Ovary (tissue), 9 donors: Measurements from ENCODE around the gene NMT1. TPM values are rescaled to one million over a fixed set of nuclear protein-coding genes. Genes with fewer than 3 reads are reported as not detected.

Source experiments
- DNase-seq, 5 donors: peaks; one replicate each; pipeline ENCODE4 v3.0.0-alpha.2; 2019 to 2020
- H3K27ac ChIP-seq, 2 donors: fragments of 200-600 bp; one replicate each; pipeline versions ENCODE4 v1.5.1 to v1.8.0; 2019 to 2022
- H3K27me3 ChIP-seq: fragments of 200-600 bp; one replicate; pipeline ENCODE4 v1.8.0; 2022
- H3K36me3 ChIP-seq: fragments of 200-600 bp; sonication (generic); one replicate; pipeline ENCODE4 v1.5.1; 2019
- H3K4me1 ChIP-seq: one replicate; pipeline ENCODE4 v1.8.1; 2013; ENCODE audit warnings: mild to moderate bottlenecking, moderate library complexity; ENCODE audit not compliant: insufficient read depth
- H3K4me3 ChIP-seq: fragments of 200-600 bp; sonication (generic); one replicate; pipeline ENCODE4 v1.5.1; 2017
- H3K9me3 ChIP-seq, 2 donors: fragments of 200-600 bp in 1 of 2; sonication (generic) in 1 of 2; one replicate each; pipeline versions ENCODE4 v1.5.1 to v1.8.1; 2013 to 2019; ENCODE audit warnings: mild to moderate bottlenecking in 1 of 2, moderate library complexity in 1 of 2
- EP300 ChIP-seq: sonication (generic); formaldehyde crosslinking; IDR thresholded peaks from one replicate; pipeline ENCODE4 v1.6.1; 2017; ENCODE audit warnings: antibody characterized with exemption
- POLR2A ChIP-seq: fragments of 450-650 bp; IDR thresholded peaks from one replicate; pipeline ENCODE4 v1.6.1; 2017; ENCODE audit warnings: antibody characterized with exemption, mild to moderate bottlenecking, moderate library complexity
- WGBS, 3 donors: extraction: QIAGEN DNeasy Blood & Tissue Kit in 1 of 3; methylation state at CpG; one replicate each; pipeline versions ENCODE4 v1.1.5 to v1.1.7; 2013 to 2017; 5-methylcytosine and 5-hydroxymethylcytosine counted together
- intact Hi-C, 4 donors: fragments of 100-400 bp; cut with DNase I; formaldehyde crosslinking; loops; one replicate each; pipeline versions ENCODE4 v1.11.0 to v1.15.1; 2022 to 2023
- polyA plus RNA-seq, 2 donors: library from polyadenylated mRNA; stranded (reverse); fragments of 200-250 nt in 1 of 2; fragments of 350-450 nt in 1 of 2; fragmentation: Illumina TruSeq in 1 of 2; extraction: RNeasy Lipid Tissue Mini Kit (QIAGEN cat#74804) in 1 of 2; gene quantifications; one replicate each; pipeline ENCODE4 v1.2.3, GENCODE V29; 2013 to 2014
- total RNA-seq, 7 donors: library from RNA; depleted of rRNA in 2 of 7; stranded (reverse); fragments of >200 nt in 2 of 7; fragmentation: NEBNext Ultra II Directional in 3 of 7; extraction: Animal tissue kit (Norgen Biotek cat#: 25700) in 3 of 7; gene quantifications; one replicate each; pipeline versions ENCODE4 v1.1.0 to v1.2.4, GENCODE V29; 2016 to 2023
- TF ChIP-seq, protein P1 (sequence below), 3 donors: fragments of 450-650 bp in 2 of 3; fragments of 200-600 bp in 1 of 3; IDR thresholded peaks; one replicate each; pipeline versions ENCODE4 v1.5.1 to v1.8.0; 2016 to 2022; ENCODE audit warnings: antibody characterized with exemption in 3 of 3, mild to moderate bottlenecking in 1 of 3
- donor health status: DM: no; HTN: no; CAD: no; lungs with moderate emphysema.
- donor health status: DM: no; HTN: no; CAD: no.
- donor health status: Bipolar disorder and iron deficiency.
- donor health status: DM: yes; HTN: yes; CAD: no.
- donor health status: DM: no; HTN: no; CAD: no.
- donor health status: DM: yes; HTN: yes; CAD: no.

Gene NMT1
- total and polyA plus RNA-seq, 9 donors, result 23.0 to 91.4 (median 76.2) TPM

DNA sequence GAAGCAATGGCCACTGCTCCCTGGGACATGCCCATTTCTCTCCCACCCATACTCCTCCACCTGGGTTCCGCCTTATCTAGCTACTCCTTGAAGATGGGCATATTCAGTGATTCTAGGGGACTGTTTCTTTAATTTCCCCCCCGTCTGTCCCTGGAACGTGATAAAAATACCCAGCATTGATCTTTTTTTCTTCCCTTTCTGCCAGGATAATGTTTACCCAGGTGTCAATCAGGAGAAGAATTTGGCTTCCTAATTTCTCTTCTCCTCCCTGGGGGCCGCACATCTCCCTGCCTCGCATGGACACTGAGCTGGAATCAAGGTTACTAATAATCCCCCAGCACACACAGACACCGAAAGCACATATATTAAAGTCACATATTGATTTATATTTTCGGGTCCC lies 44.9 kb upstream of the NMT1 start:
- Histone ChIP-seq H3K9me3 (no peaks in the 10 kb centered on the region), H3K27ac (no peak overlapping the region), H3K4me1 (peaks cover 10% of the 10 kb centered on the region), H3K36me3 (no peaks in the 10 kb centered on the region), H3K4me3 (no peak overlapping the region), H3K27me3 (no peaks in the 10 kb centered on the region)
- no peak for TF ChIP-seq EP300
- TF ChIP-seq, protein P1, sequence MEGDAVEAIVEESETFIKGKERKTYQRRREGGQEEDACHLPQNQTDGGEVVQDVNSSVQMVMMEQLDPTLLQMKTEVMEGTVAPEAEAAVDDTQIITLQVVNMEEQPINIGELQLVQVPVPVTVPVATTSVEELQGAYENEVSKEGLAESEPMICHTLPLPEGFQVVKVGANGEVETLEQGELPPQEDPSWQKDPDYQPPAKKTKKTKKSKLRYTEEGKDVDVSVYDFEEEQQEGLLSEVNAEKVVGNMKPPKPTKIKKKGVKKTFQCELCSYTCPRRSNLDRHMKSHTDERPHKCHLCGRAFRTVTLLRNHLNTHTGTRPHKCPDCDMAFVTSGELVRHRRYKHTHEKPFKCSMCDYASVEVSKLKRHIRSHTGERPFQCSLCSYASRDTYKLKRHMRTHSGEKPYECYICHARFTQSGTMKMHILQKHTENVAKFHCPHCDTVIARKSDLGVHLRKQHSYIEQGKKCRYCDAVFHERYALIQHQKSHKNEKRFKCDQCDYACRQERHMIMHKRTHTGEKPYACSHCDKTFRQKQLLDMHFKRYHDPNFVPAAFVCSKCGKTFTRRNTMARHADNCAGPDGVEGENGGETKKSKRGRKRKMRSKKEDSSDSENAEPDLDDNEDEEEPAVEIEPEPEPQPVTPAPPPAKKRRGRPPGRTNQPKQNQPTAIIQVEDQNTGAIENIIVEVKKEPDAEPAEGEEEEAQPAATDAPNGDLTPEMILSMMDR (IDR thresholded peaks at IDR 0.05), result no peak
- TF ChIP-seq POLR2A, result no peak
- 71 to 75% (median 72%) methylated on average over 7 of the region's 7 CpGs for WGBS, 3 donors
- no peak for DNase-seq
- intact Hi-C loops, result no loop called here

DNA sequence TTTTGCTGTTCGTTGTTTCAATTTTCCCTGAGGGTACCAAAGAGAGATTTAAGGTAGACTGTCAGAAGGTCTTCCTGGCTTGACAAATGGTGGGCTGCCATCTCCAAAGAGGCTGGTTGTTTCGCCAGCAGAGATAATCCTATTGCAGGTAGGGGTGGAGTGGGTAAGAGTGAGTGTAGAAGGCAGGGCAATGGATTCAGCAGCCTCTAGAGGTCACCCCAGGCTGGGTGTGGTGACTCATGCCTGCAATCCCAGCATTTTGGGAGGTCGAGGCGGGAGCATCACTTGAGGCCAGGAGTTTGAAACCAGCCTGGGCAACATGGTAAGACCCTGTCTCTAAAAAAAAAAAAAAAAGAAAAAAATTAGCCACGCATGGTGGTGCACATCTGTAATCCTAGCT lies 44.3 kb upstream of the NMT1 start:
- H3K4me1 ChIP-seq, result peaks cover 12% of the 10 kb centered on the region
- no peaks in the 10 kb centered on the region for H3K27me3 ChIP-seq
- 67 to 81% (median 76%) methylated on average over 5 of the region's 5 CpGs for WGBS, 3 donors
- H3K9me3 ChIP-seq, result no peaks in the 10 kb centered on the region
- intact Hi-C loops, result no loop called here
- H3K27ac ChIP-seq, result no peak overlapping the region
- no peak for DNase-seq
- no peak for TF ChIP-seq POLR2A
- TF ChIP-seq, protein P1 (IDR thresholded peaks at IDR 0.05), result no peak
- TF ChIP-seq EP300, result no peak
- H3K36me3 ChIP-seq, result no peaks in the 10 kb centered on the region
- H3K4me3 ChIP-seq, result no peak overlapping the region

DNA sequence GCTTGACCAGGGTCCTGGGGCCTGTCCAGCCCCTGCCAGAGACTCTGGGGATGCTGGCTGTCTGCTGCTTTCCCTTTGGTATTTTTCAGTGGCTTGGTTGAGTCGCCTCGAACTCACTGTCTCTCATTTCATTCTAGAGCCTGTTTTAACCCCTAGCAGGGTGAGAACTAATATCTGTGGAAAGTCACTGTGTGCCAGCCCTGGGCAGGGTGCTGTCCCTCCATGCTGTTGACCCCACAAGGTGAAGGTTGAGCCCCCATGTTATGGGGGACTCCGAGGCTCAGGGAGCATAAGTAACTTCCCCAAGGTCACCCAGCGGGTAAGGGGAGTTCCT lies 42.6 kb upstream of the NMT1 start:
- H3K27ac ChIP-seq, result no peak overlapping the region
- no peak for TF ChIP-seq EP300
- no peak for TF ChIP-seq POLR2A
- TF ChIP-seq, protein P1 (IDR thresholded peaks at IDR 0.05), result no peak

DNA sequence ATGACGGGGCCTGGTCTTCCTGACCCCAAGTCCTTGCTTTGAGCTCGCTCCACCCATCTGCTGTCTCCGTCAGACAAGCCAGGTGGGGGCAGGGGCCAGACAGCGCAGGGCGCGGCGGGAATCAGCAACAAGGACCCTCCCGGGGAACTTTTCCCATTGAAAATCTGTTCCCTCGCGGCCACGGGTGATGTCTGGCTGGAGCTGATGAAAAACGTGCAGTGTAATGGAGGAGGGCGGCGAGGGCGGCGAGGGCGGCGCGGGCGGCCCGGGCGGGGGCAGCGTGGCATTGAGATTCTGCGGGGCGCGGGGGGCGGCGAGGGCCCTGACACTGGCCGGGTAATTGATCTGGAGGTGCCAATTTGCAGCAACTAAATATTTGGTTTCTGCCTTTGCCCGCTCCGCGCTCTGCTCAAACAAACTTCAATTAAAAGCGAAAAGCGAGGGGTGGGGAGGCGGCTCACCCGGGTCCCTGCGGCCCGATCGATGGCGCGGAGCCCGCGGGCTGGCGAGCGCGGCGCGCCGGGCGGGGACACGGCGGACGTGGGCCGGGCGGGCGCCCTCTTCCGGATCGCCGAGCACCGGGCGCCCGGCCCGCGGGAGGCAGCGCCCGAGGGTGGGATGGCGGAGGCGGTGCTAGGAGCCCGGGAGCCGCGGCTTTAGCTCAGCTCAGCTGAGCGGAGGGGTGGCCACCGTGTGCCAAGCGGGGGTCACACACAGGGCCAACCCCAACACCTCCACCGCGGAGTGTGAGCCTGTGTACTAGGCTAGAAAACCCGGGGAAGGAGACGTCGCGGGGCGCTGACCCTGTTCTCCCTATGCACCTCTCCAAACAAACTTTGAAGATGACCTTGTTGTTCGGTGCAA lies 42.0 kb upstream of the NMT1 start:
- intact Hi-C loops, result no loop called here
- peaks cover 9% of the 10 kb centered on the region for H3K4me1 ChIP-seq
- H3K9me3 ChIP-seq, result no peaks in the 10 kb centered on the region
- no peaks in the 10 kb centered on the region for H3K36me3 ChIP-seq
- peak overlapping the region; percentile 45 for H3K4me3 ChIP-seq
- no peaks in the 10 kb centered on the region for H3K27me3 ChIP-seq
- 2 to 3% (median 3%) methylated on average over 77 to 82 of the region's 82 CpGs for WGBS, 3 donors
- H3K27ac ChIP-seq, result no peak overlapping the region
- DNase-seq, result peak; percentile 40 to 74 (median 51)
- no peak for TF ChIP-seq EP300
- TF ChIP-seq, protein P1 (IDR thresholded peaks at IDR 0.05), result peak in 2 of 3 donors; percentile 58

More for the DNA sequence above, 42.6 kb upstream of the NMT1 start:
- Histone ChIP-seq H3K36me3 (no peaks in the 10 kb centered on the region), H3K9me3 (no peaks in the 10 kb centered on the region), H3K4me1 (peaks cover 9% of the 10 kb centered on the region), H3K27me3 (no peaks in the 10 kb centered on the region), H3K4me3 (peak overlapping the region; percentile 45)
- 11 to 21% (median 13%) methylated on average over 4 of the region's 4 CpGs for WGBS, 3 donors
- intact Hi-C loops, result no loop called here
- DNase-seq, result no peak
